Keratinocyte (primary cell): ENCODE data around the gene VARS1. TPM values are rescaled to one million over a fixed set of nuclear protein-coding genes. Genes with fewer than 3 reads are reported as not detected.

Experiments used
- DNase-seq: peaks from one replicate; pipeline ENCODE4 v3.0.0-alpha.2; 2011; ENCODE audit warnings: low read depth, missing footprints, low spot score
- FAIRE-seq: peaks from 2 replicates; lab custom pipeline; 2011; peaks lifted over from hg19 to GRCh38; lab: Jason Lieb, UNC
- H2AFZ ChIP-seq: 2 replicates; pipeline ENCODE4 v1.6.0; 2012; ENCODE audit warnings: low read length, control low read depth, inconsistent platforms; ENCODE audit not compliant: control insufficient read depth
- H3K27ac ChIP-seq: 2 replicates; pipeline ENCODE4 v1.5.1; 2011; ENCODE audit warnings: low read length; ENCODE audit not compliant: control insufficient read depth, insufficient read depth
- H3K27me3 ChIP-seq: 3 replicates; pipeline ENCODE4 v1.6.0; 2011; ENCODE audit warnings: low read length; ENCODE audit not compliant: control insufficient read depth, insufficient read depth; ENCODE audit errors: extremely low read depth
- H3K36me3 ChIP-seq, 2 experiments: 2 replicates in 1 of 2; 3 replicates in 1 of 2; pipeline ENCODE4 v1.5.1; 2011; ENCODE audit warnings: low read length in 2 of 2, mild to moderate bottlenecking in 1 of 2; ENCODE audit not compliant: control insufficient read depth in 2 of 2, insufficient read depth in 2 of 2; ENCODE audit errors: extremely low read depth in 1 of 2
- H3K4me1 ChIP-seq: 3 replicates; pipeline ENCODE4 v1.5.1; 2011; ENCODE audit warnings: low read length; ENCODE audit not compliant: control insufficient read depth, insufficient read depth; ENCODE audit errors: extremely low read depth
- H3K4me2 ChIP-seq: 3 replicates; pipeline ENCODE4 v1.6.0; 2011; ENCODE audit warnings: low read depth, low read length; ENCODE audit not compliant: control insufficient read depth, insufficient read depth; ENCODE audit errors: extremely low read depth
- H3K4me3 ChIP-seq, 3 experiments: fragments of 200-600 bp in 1 of 3; sonication (generic) in 1 of 3; 2 replicates in 2 of 3; 3 replicates in 1 of 3; pipeline ENCODE4 v1.5.1; 2011 to 2016; ENCODE audit warnings: low read length in 3 of 3, mild to moderate bottlenecking in 3 of 3, control low read depth in 2 of 3, inconsistent platforms in 1 of 3, low read depth in 1 of 3, mixed read lengths in 1 of 3, mixed run types in 1 of 3, moderate library complexity in 1 of 3; ENCODE audit not compliant: control insufficient read depth in 2 of 3, insufficient read depth in 2 of 3; ENCODE audit errors: extremely low read depth in 1 of 3
- H3K79me2 ChIP-seq: 2 replicates; pipeline ENCODE4 v1.6.0; 2012; ENCODE audit warnings: low read length; ENCODE audit not compliant: control insufficient read depth, insufficient read depth
- H3K9ac ChIP-seq: 3 replicates; pipeline ENCODE4 v1.6.0; 2011; ENCODE audit warnings: low read length; ENCODE audit not compliant: control insufficient read depth, insufficient read depth; ENCODE audit errors: extremely low read depth
- H3K9me1 ChIP-seq: 3 replicates; pipeline ENCODE4 v1.6.0; 2011; ENCODE audit warnings: low read length; ENCODE audit not compliant: control insufficient read depth, insufficient read depth; ENCODE audit errors: extremely low read depth
- H3K9me3 ChIP-seq: 2 replicates; pipeline ENCODE4 v1.5.1; 2012; ENCODE audit warnings: low read depth, low read length; ENCODE audit not compliant: control insufficient read depth
- H4K20me1 ChIP-seq: 3 replicates; pipeline ENCODE4 v1.6.0; 2011; ENCODE audit warnings: low read length; ENCODE audit not compliant: control insufficient read depth, insufficient read depth; ENCODE audit errors: extremely low read depth
- CTCF ChIP-seq, 3 experiments: IDR thresholded peaks in 1 of 3; conservative IDR thresholded peaks in 1 of 3; optimal IDR thresholded peaks in 1 of 3; 2 replicates in 2 of 3; 3 replicates in 1 of 3; pipeline versions ENCODE3 to v1.5.1; 2011; ENCODE audit warnings: low read length in 3 of 3, mild to moderate bottlenecking in 3 of 3, moderate library complexity in 2 of 3, control low read depth in 1 of 3, inconsistent platforms in 1 of 3; ENCODE audit not compliant: insufficient read depth in 2 of 3; ENCODE audit errors: extremely low read depth in 1 of 3
- EZH2 ChIP-seq: IDR thresholded peaks from one replicate; pipeline ENCODE4 v1.6.1; 2012; ENCODE audit warnings: inconsistent platforms, mild to moderate bottlenecking, low read length, moderate library complexity
- dilution Hi-C: fragments of 300-500 bp; cut with MboI; formaldehyde crosslinking; loops from one replicate; pipeline ENCODE4 v1.7.0; 2020; ENCODE audit warnings: low sequenced_read_pairs; ENCODE audit not compliant: extremely low pct_ligation_motif_present
- polyA plus RNA-seq, 5 experiments: library from polyadenylated mRNA; depleted of rRNA in 3 of 5; stranded (reverse) in 3 of 5; stranded (forward) in 1 of 5; unstranded in 1 of 5; fragments of >200 nt; gene quantifications; 1 replicate in 1 of 5; 2 replicates in 3 of 5; 3 replicates in 1 of 5; pipeline versions ENCODE4 v1.2.1 to v1.2.3, GENCODE V29; 2011 to 2012; ENCODE audit warnings: missing spikeins in 2 of 5, low read depth in 1 of 5, low replicate concordance in 1 of 5

VARS1 gene
- polyA plus RNA-seq, 1 donor (not counting 4 experiments of a cell fraction or from before 2014, with no cell fraction given): 26.3 TPM

GRCh38 chr6:31768363-31769257 lies 26.9 kb downstream of the VARS1 start:
- DNase-seq (no peak), FAIRE-seq (no peak)
- H3K27ac ChIP-seq: no peak overlapping the region
- dilution Hi-C loops: no loop called here
- peaks cover 2% of the 10 kb centered on the region for H3K9me1 ChIP-seq
- H3K4me2 ChIP-seq: no peak overlapping the region
- peaks cover 3% of the 10 kb centered on the region for H3K4me1 ChIP-seq
- no peak overlapping the region for H3K4me3 ChIP-seq
- no peak for TF ChIP-seq EZH2
- no peak for TF ChIP-seq CTCF (optimal IDR thresholded peaks at IDR 0.05 in 1 of 3, IDR thresholded peaks at IDR 0.05 in 1 of 3, conservative IDR thresholded peaks at IDR 0.05 in 1 of 3; ENCODE audit: extremely low read depth in 1 of 3, insufficient read depth in 2 of 3, low read length in 3 of 3)
- no peaks in the 10 kb centered on the region for H3K36me3 ChIP-seq
- H2AFZ ChIP-seq: no peak overlapping the region
- no peaks in the 10 kb centered on the region for H3K79me2 ChIP-seq
- no peaks in the 10 kb centered on the region for H4K20me1 ChIP-seq
- no peaks in the 10 kb centered on the region for H3K27me3 ChIP-seq
- no peaks in the 10 kb centered on the region for H3K9me3 ChIP-seq
- no peak overlapping the region for H3K9ac ChIP-seq

GRCh38 chr6:31767096-31767645 lies 28.4 kb downstream of the VARS1 start:
- H3K79me2 ChIP-seq: no peaks in the 10 kb centered on the region
- FAIRE-seq: no peak
- H3K4me3 ChIP-seq: no peak overlapping the region
- no peak for TF ChIP-seq EZH2
- no peak for TF ChIP-seq CTCF (optimal IDR thresholded peaks at IDR 0.05 in 1 of 3, IDR thresholded peaks at IDR 0.05 in 1 of 3, conservative IDR thresholded peaks at IDR 0.05 in 1 of 3; ENCODE audit: extremely low read depth in 1 of 3, insufficient read depth in 2 of 3, low read length in 3 of 3)
- no peak overlapping the region for H3K27ac ChIP-seq
- H3K9me1 ChIP-seq: peaks cover 2% of the 10 kb centered on the region
- DNase-seq: no peak
- peaks cover 8% of the 10 kb centered on the region for H3K4me1 ChIP-seq
- no peaks in the 10 kb centered on the region for H3K27me3 ChIP-seq
- dilution Hi-C loops: no loop called here
- no peak overlapping the region for H2AFZ ChIP-seq
- no peak overlapping the region for H3K4me2 ChIP-seq
- no peaks in the 10 kb centered on the region for H3K9me3 ChIP-seq
- no peak overlapping the region for H3K9ac ChIP-seq
- H3K36me3 ChIP-seq: no peaks in the 10 kb centered on the region
- H4K20me1 ChIP-seq: no peaks in the 10 kb centered on the region
